Body of pancreas (tissue), 4 donors: ENCODE results near the gene TNS2.
"Not testable (repeated sequence)": the region's sequence is repeated elsewhere in the genome, so short reads cannot be mapped to it uniquely, and the experiment has no call there.

Source experiments
- POLR2A ChIP-seq, 3 donors: fragments of 450-650 bp; IDR thresholded peaks; one replicate each; pipeline ENCODE4 v1.6.1; 2016; ENCODE audit warnings: antibody characterized with exemption in 3 of 3, mild to moderate bottlenecking in 2 of 3
- TF ChIP-seq, protein P1 (sequence below), 7 experiments: fragments of 450-650 bp in 4 of 7; fragments of 200-600 bp in 3 of 7; sonication (generic) in 3 of 7; IDR thresholded peaks; one replicate each; pipeline ENCODE4 v1.5.1; 2016 to 2019; ENCODE audit warnings: antibody characterized with exemption in 7 of 7

DNA sequence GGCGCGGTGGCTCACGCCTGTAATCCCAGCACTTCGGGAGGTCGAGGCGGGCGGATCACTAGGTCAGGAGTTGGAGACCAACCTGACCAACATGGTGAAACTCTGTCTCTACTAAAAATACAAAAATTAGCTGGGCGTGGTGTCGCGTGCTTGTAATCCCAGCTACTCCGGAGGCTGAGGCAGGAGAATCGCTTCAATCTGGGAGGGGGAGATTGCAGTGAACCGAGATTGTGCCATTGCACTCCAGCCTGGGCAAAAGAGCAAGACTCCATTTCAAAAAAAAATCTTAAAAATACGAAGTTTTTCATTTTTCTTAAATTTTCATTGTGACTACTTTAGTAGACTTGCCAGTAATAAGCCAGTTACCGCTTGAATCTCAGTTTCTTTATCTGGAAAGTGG, 41.1 kb upstream of the TNS2 start:
- TF ChIP-seq, protein P1, sequence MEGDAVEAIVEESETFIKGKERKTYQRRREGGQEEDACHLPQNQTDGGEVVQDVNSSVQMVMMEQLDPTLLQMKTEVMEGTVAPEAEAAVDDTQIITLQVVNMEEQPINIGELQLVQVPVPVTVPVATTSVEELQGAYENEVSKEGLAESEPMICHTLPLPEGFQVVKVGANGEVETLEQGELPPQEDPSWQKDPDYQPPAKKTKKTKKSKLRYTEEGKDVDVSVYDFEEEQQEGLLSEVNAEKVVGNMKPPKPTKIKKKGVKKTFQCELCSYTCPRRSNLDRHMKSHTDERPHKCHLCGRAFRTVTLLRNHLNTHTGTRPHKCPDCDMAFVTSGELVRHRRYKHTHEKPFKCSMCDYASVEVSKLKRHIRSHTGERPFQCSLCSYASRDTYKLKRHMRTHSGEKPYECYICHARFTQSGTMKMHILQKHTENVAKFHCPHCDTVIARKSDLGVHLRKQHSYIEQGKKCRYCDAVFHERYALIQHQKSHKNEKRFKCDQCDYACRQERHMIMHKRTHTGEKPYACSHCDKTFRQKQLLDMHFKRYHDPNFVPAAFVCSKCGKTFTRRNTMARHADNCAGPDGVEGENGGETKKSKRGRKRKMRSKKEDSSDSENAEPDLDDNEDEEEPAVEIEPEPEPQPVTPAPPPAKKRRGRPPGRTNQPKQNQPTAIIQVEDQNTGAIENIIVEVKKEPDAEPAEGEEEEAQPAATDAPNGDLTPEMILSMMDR (IDR thresholded peaks at IDR 0.05) = not testable (repeated sequence)
- not testable (repeated sequence) for TF ChIP-seq POLR2A (IDR thresholded peaks at IDR 0.05)
